ENCODE data around the gene WDR27. TPM values are rescaled to one million over a fixed set of nuclear protein-coding genes. Genes with fewer than 3 reads are reported as not detected.

WDR27 gene
- total and polyA plus RNA-seq, 4 donors, result 4.5 to 58.7 (median 40.4) TPM

GRCh38 chr6:169452117-169452868 lies 249.5 kb downstream of the WDR27 start:
- Histone ChIP-seq H3K9me3 (ENCODE audit: control insufficient read depth, low read length) (no peaks in the 10 kb centered on the region), H3K4me1 (ENCODE audit: control insufficient read depth in 1 of 2, insufficient read depth in 2 of 2, low read length in 2 of 2) (no peaks in the 10 kb centered on the region), H3K36me3 (ENCODE audit: control insufficient read depth in 1 of 2, insufficient read depth in 2 of 2, low read length in 1 of 2) (no peaks in the 10 kb centered on the region), H3K4me3 (ENCODE audit: low read length in 2 of 2) (peak overlapping the region; percentile 21 to 28), H3K27ac (ENCODE audit: low read depth in 1 of 2, low read length in 2 of 2) (peak overlapping the region; percentile 88 to 89), H3K27me3 (ENCODE audit: control insufficient read depth in 1 of 2, insufficient read depth in 2 of 2, low read length in 1 of 2) (no peaks in the 10 kb centered on the region)
- intact Hi-C loops (cut with DNase I), result loop anchor here in 1 of 2 donors (5.0 kb wide), 1 partner anchor 200 kb away; the partner anchor contains the start of gene THBS2
- 3 to 7% methylated on average over 36 of the region's 36 CpGs for WGBS, 2 donors
- ATAC-seq (ENCODE audit: low FRiP score), result peak; percentile 91
- peak; percentile 88 to 94 for DNase-seq

DNA sequence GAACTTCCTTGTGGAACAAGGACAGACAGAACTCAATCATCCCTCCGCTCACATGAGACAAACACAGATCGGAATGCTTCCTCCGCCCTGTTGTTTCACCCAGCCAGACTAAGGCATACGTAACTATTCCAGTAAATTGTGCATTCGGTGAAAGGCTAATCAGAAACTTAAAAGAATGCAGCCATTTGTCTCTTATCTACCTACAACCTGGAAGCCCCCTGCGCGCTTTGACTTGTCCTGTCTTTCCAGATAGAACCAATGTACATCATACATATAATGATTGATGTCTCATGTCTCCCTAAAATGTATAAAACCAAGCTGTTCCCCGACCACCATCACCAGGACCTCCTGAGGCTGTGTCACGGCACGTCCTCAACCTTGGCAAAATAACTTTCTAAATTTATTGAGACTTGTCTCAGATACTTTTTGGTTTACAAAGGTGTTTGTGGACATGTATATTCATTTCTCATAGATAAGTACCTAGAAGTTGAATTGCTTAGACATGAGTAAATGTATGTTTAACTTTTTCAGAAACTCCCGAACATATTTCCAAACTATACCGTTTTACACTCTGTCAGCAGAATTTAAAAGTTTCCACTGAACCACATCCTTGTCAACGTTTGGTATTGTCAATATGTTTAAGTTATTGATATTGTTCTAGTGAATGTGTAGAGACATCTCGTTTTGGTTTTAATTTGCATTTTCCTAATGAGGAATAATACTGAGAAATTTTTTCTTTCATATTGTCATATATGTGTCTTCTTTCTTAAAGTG lies 250.6 kb downstream of the WDR27 start:
- Histone ChIP-seq H3K9me3 (ENCODE audit: control insufficient read depth, low read length) (no peaks in the 10 kb centered on the region), H3K27ac (ENCODE audit: low read depth in 1 of 2, low read length in 2 of 2) (peak overlapping the region in 1 of 2 donors; percentile 35), H3K4me1 (ENCODE audit: control insufficient read depth in 1 of 2, insufficient read depth in 2 of 2, low read length in 2 of 2) (no peaks in the 10 kb centered on the region), H3K27me3 (ENCODE audit: control insufficient read depth in 1 of 2, insufficient read depth in 2 of 2, low read length in 1 of 2) (no peaks in the 10 kb centered on the region), H3K4me3 (ENCODE audit: low read length in 2 of 2) (no peak overlapping the region), H3K36me3 (ENCODE audit: control insufficient read depth in 1 of 2, insufficient read depth in 2 of 2, low read length in 1 of 2) (no peaks in the 10 kb centered on the region)
- DNase-seq, result no peak
- ATAC-seq (ENCODE audit: low FRiP score), result no peak
- intact Hi-C loops (cut with DNase I), result loop anchor here in 1 of 2 donors (5.0 kb wide), 1 partner anchor 199 kb away; the partner anchor contains the start of gene THBS2
- 83 to 85% methylated on average over 14 of the region's 14 CpGs for WGBS, 2 donors

GRCh38 chr6:169450097-169450496 lies 251.7 kb downstream of the WDR27 start:
- DNase-seq (no peak), ATAC-seq (ENCODE audit: low FRiP score) (no peak)
- intact Hi-C loops (cut with DNase I), result loop anchor here in 1 of 2 donors (5.0 kb wide), 1 partner anchor 198 kb away; the partner anchor contains the start of gene THBS2
- Histone ChIP-seq H3K27ac (ENCODE audit: low read depth in 1 of 2, low read length in 2 of 2) (peak overlapping the region in 1 of 2 donors; percentile 10), H3K36me3 (ENCODE audit: control insufficient read depth in 1 of 2, insufficient read depth in 2 of 2, low read length in 1 of 2) (no peaks in the 10 kb centered on the region), H3K9me3 (ENCODE audit: control insufficient read depth, low read length) (no peaks in the 10 kb centered on the region), H3K27me3 (ENCODE audit: control insufficient read depth in 1 of 2, insufficient read depth in 2 of 2, low read length in 1 of 2) (no peaks in the 10 kb centered on the region), H3K4me1 (ENCODE audit: control insufficient read depth in 1 of 2, insufficient read depth in 2 of 2, low read length in 2 of 2) (no peaks in the 10 kb centered on the region), H3K4me3 (ENCODE audit: low read length in 2 of 2) (no peak overlapping the region)
- WGBS, 2 donors, result 28 to 50% methylated on average over 12 of the region's 12 CpGs

DNA sequence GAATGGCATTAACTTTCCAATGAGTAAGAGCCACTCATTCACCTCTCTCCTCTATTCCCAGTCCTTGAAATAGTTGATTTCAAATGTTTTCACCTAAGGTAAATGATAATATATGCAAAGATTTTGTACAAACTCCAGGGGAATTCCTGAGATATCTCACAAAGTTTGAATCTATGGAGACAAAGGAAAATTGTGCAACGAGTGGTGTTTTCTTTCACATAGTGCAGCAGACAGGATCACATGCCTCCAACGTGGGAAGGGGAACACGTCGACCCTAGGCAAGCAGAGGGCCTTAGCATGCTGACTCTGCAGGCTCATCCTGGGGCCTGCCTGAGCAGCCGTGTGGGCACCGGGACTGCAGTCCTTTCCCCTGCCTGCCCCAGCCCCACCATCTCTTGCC lies 252.6 kb downstream of the WDR27 start:
- intact Hi-C loops (cut with DNase I), result no loop called here
- DNase-seq (no peak), ATAC-seq (ENCODE audit: low FRiP score) (no peak)
- Histone ChIP-seq H3K27me3 (ENCODE audit: control insufficient read depth in 1 of 2, insufficient read depth in 2 of 2, low read length in 1 of 2) (no peaks in the 10 kb centered on the region), H3K4me3 (ENCODE audit: low read length in 2 of 2) (no peak overlapping the region), H3K4me1 (ENCODE audit: control insufficient read depth in 1 of 2, insufficient read depth in 2 of 2, low read length in 2 of 2) (no peaks in the 10 kb centered on the region), H3K36me3 (ENCODE audit: control insufficient read depth in 1 of 2, insufficient read depth in 2 of 2, low read length in 1 of 2) (no peaks in the 10 kb centered on the region), H3K9me3 (ENCODE audit: control insufficient read depth, low read length) (no peaks in the 10 kb centered on the region), H3K27ac (ENCODE audit: low read depth in 1 of 2, low read length in 2 of 2) (peak overlapping the region in 1 of 2 donors; percentile 4)
- 90 to 92% methylated on average over 6 of the region's 6 CpGs for WGBS, 2 donors

- no peaks in the 10 kb centered on the region for H3K27me3 ChIP-seq (ENCODE audit: control insufficient read depth in 1 of 2, insufficient read depth in 2 of 2, low read length in 1 of 2)
- H3K4me1 ChIP-seq (ENCODE audit: control insufficient read depth in 1 of 2, insufficient read depth in 2 of 2, low read length in 2 of 2), result no peaks in the 10 kb centered on the region
- ATAC-seq (ENCODE audit: low FRiP score), result no peak
- DNase-seq, result no peak
- no peak overlapping the region for H3K4me3 ChIP-seq (ENCODE audit: low read length in 2 of 2)
- 94 to 95% methylated on average over 27 of the region's 27 CpGs for WGBS, 2 donors
- H3K27ac ChIP-seq (ENCODE audit: low read depth in 1 of 2, low read length in 2 of 2), result no peak overlapping the region
- no peaks in the 10 kb centered on the region for H3K9me3 ChIP-seq (ENCODE audit: control insufficient read depth, low read length)
- intact Hi-C loops (cut with DNase I), result no loop called here
- H3K36me3 ChIP-seq (ENCODE audit: control insufficient read depth in 1 of 2, insufficient read depth in 2 of 2, low read length in 1 of 2), result peaks cover 0 to 1% of the 10 kb centered on the region in 2 donors
These were observed 255.9 kb downstream of the WDR27 start for GRCh38 chr6:169445661-169446581.

DNA sequence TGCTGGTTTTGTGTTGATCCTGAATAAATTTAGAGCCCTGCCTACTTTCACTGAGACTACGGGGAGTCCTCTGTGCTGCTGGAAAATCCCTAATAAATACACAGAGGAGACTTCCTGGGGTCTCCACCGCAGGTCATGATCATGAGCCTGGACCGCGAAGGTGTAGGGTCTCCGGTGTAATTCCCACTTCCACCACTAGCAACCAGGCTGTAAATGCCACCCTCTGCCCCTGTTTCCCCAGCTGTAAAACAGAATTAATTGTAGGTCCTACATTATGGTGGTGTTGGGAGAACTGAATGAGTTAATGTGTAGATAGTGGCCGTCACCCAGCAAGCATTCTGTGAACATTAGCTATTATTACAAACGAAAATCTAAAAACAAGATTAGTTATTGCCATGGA lies 256.6 kb downstream of the WDR27 start:
- peaks cover 0 to 1% of the 10 kb centered on the region in 2 donors for H3K36me3 ChIP-seq (ENCODE audit: control insufficient read depth in 1 of 2, insufficient read depth in 2 of 2, low read length in 1 of 2)
- H3K9me3 ChIP-seq (ENCODE audit: control insufficient read depth, low read length), result no peaks in the 10 kb centered on the region
- no peak overlapping the region for H3K27ac ChIP-seq (ENCODE audit: low read depth in 1 of 2, low read length in 2 of 2)
- H3K4me3 ChIP-seq (ENCODE audit: low read length in 2 of 2), result no peak overlapping the region
- DNase-seq (no peak), ATAC-seq (ENCODE audit: low FRiP score) (no peak)
- intact Hi-C loops (cut with DNase I), result no loop called here
- H3K4me1 ChIP-seq (ENCODE audit: control insufficient read depth in 1 of 2, insufficient read depth in 2 of 2, low read length in 2 of 2), result no peaks in the 10 kb centered on the region
- no peaks in the 10 kb centered on the region for H3K27me3 ChIP-seq (ENCODE audit: control insufficient read depth in 1 of 2, insufficient read depth in 2 of 2, low read length in 1 of 2)
- 93 to 94% methylated on average over 7 of the region's 7 CpGs for WGBS, 2 donors

GRCh38 chr6:169441292-169441691 lies 260.5 kb downstream of the WDR27 start:
- H3K4me3 ChIP-seq (ENCODE audit: low read length in 2 of 2), result no peak overlapping the region

DNA sequence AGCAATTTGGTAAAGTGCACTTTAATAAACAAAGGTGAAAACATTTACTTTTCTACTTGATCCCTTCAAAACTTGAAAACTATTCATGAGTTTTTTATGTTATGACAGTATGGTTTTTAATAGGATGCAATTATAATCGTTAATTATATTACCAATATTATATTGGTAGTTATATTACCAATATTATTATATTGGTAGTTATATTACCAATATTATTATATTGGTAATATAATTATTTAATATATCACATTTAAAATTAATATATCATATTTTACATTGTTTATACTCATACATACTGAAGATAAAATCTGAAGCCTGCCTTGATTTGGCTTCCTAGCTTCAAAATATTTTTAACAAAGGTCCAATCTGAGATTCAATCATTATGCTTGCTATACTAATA lies 262.1 kb downstream of the WDR27 start:
- ATAC-seq (ENCODE audit: low FRiP score) (no peak), DNase-seq (no peak)
- Histone ChIP-seq H3K27me3 (ENCODE audit: control insufficient read depth in 1 of 2, insufficient read depth in 2 of 2, low read length in 1 of 2) (no peaks in the 10 kb centered on the region), H3K4me1 (ENCODE audit: control insufficient read depth in 1 of 2, insufficient read depth in 2 of 2, low read length in 2 of 2) (no peaks in the 10 kb centered on the region), H3K4me3 (ENCODE audit: low read length in 2 of 2) (no peak overlapping the region), H3K36me3 (ENCODE audit: control insufficient read depth in 1 of 2, insufficient read depth in 2 of 2, low read length in 1 of 2) (peaks cover 0 to 1% of the 10 kb centered on the region in 2 donors), H3K9me3 (ENCODE audit: control insufficient read depth, low read length) (no peaks in the 10 kb centered on the region), H3K27ac (ENCODE audit: low read depth in 1 of 2, low read length in 2 of 2) (no peak overlapping the region)
- intact Hi-C loops (cut with DNase I), result no loop called here
- 1 to 37% methylated on average over 1 of the region's 1 CpG for WGBS, 2 donors

More at GRCh38 chr6:169441292-169441691, 260.5 kb downstream of the WDR27 start:
- no peaks in the 10 kb centered on the region for H3K27me3 ChIP-seq (ENCODE audit: control insufficient read depth in 1 of 2, insufficient read depth in 2 of 2, low read length in 1 of 2)
- peaks cover 0 to 1% of the 10 kb centered on the region in 2 donors for H3K36me3 ChIP-seq (ENCODE audit: control insufficient read depth in 1 of 2, insufficient read depth in 2 of 2, low read length in 1 of 2)
- intact Hi-C loops (cut with DNase I), result no loop called here
- DNase-seq, result no peak
- no peaks in the 10 kb centered on the region for H3K9me3 ChIP-seq (ENCODE audit: control insufficient read depth, low read length)
- no peak overlapping the region for H3K27ac ChIP-seq (ENCODE audit: low read depth in 1 of 2, low read length in 2 of 2)
- no peaks in the 10 kb centered on the region for H3K4me1 ChIP-seq (ENCODE audit: control insufficient read depth in 1 of 2, insufficient read depth in 2 of 2, low read length in 2 of 2)
- WGBS, 2 donors, result 90 to 93% methylated on average over 5 of the region's 5 CpGs
- ATAC-seq (ENCODE audit: low FRiP score), result no peak
